Aorta (tissue), 5 donors: ENCODE results near the gene CNTLN. TPM values are rescaled to one million over a fixed set of nuclear protein-coding genes. Genes with fewer than 3 reads are reported as not detected.

Experiments used
- ATAC-seq: fragments of 200-7000 bp; cut with Tn5 transposase; one replicate; pipeline ENCODE4 v1.9.1; 2022; ENCODE audit warnings: moderate library complexity; ENCODE audit not compliant: low FRiP score
- DNase-seq, 2 donors: peaks; one replicate each; pipeline ENCODE4 v3.0.0-alpha.2; 2020
- H3K27ac ChIP-seq, 2 donors: one replicate each; pipeline ENCODE4 v1.5.1; 2013; ENCODE audit warnings: low read length in 2 of 2, mild to moderate bottlenecking in 2 of 2, moderate library complexity in 2 of 2, control low read depth in 1 of 2, inconsistent platforms in 1 of 2, low read depth in 1 of 2
- H3K27me3 ChIP-seq, 2 donors: one replicate each; pipeline ENCODE4 v1.6.1; 2013; ENCODE audit warnings: control low read depth in 1 of 2, low read length in 1 of 2, mild to moderate bottlenecking in 1 of 2, moderate library complexity in 1 of 2; ENCODE audit not compliant: insufficient read depth in 2 of 2, control insufficient read depth in 1 of 2
- H3K36me3 ChIP-seq, 2 donors: one replicate each; pipeline ENCODE4 v1.6.1; 2013; ENCODE audit warnings: control low read depth in 1 of 2, low read length in 1 of 2, mild to moderate bottlenecking in 1 of 2; ENCODE audit not compliant: insufficient read depth in 2 of 2, control insufficient read depth in 1 of 2
- H3K4me1 ChIP-seq, 2 donors: one replicate each; pipeline ENCODE4 v1.6.1; 2013; ENCODE audit warnings: low read length in 2 of 2, control low read depth in 1 of 2, mild to moderate bottlenecking in 1 of 2, moderate library complexity in 1 of 2; ENCODE audit not compliant: insufficient read depth in 2 of 2, control insufficient read depth in 1 of 2
- H3K4me3 ChIP-seq, 2 donors: one replicate each; pipeline ENCODE4 v1.5.1; 2013; ENCODE audit warnings: low read length in 2 of 2, control low read depth in 1 of 2, mild to moderate bottlenecking in 1 of 2
- H3K9me3 ChIP-seq: one replicate; pipeline ENCODE4 v1.6.1; 2013; ENCODE audit warnings: mild to moderate bottlenecking, low read length; ENCODE audit not compliant: control insufficient read depth
- WGBS, 2 donors: extraction: QIAGEN DNeasy Blood & Tissue Kit; methylation state at CpG; one replicate each; pipeline ENCODE4 v1.1.7; 2013; 5-methylcytosine and 5-hydroxymethylcytosine counted together
- intact Hi-C, 2 donors: fragments of 100-400 bp; cut with DNase I; formaldehyde crosslinking; loops; one replicate each; pipeline versions ENCODE4 v1.14.2 to v1.15.0; 2022
- polyA plus RNA-seq, 2 donors: library from polyadenylated mRNA; stranded (reverse); fragments of 200-250 nt; gene quantifications; one replicate each; pipeline ENCODE4 v1.2.3, GENCODE V29; 2013
- total RNA-seq, 2 donors: library from RNA; stranded (reverse); fragmentation: NEBNext Ultra II Directional; extraction: Animal tissue kit (Norgen Biotek cat#: 25700); gene quantifications; one replicate each; pipeline ENCODE4 v1.2.1, GENCODE V29; 2021
- donor health status: healthy with polysubstance abuse.
- donor health status: Bipolar disorder and iron deficiency.
- donor health status: DM: no; HTN: no; CAD: no.
- donor health status: DM: no; HTN: no; CAD: no.
- donor health status: DM: yes; HTN: yes; CAD: no.

The CNTLN gene
- total and polyA plus RNA-seq, 4 donors: 2.6 to 17.0 (median 8.6) TPM

- intact Hi-C loops: loop anchor here (10.0 kb wide), 1 partner anchor 682 kb away; no protein-coding TSS in a partner anchor
- ATAC-seq: no peak
- Histone ChIP-seq H3K9me3 (no peaks in the 10 kb centered on the region), H3K4me1 (no peaks in the 10 kb centered on the region), H3K4me3 (no peak overlapping the region), H3K27me3 (no peaks in the 10 kb centered on the region), H3K27ac (no peak overlapping the region), H3K36me3 (no peaks in the 10 kb centered on the region)
- no peak for DNase-seq
- 80 to 82% methylated on average over 6 of the region's 6 CpGs for WGBS, 2 donors
Measured at GRCh38 chr9:17532461-17532860, 397.6 kb downstream of the CNTLN start.

GRCh38 chr9:17535176-17535575 lies 400.3 kb downstream of the CNTLN start:
- WGBS, 2 donors: 86 to 88% methylated on average over 3 of the region's 3 CpGs
- intact Hi-C loops: loop anchor here (10.0 kb wide), 1 partner anchor 680 kb away; no protein-coding TSS in a partner anchor

GRCh38 chr9:17536027-17536426 lies 401.2 kb downstream of the CNTLN start:
- Histone ChIP-seq H3K4me1 (no peaks in the 10 kb centered on the region), H3K27ac (no peak overlapping the region), H3K27me3 (no peaks in the 10 kb centered on the region), H3K9me3 (no peaks in the 10 kb centered on the region), H3K4me3 (no peak overlapping the region), H3K36me3 (no peaks in the 10 kb centered on the region)
- intact Hi-C loops: loop anchor here (10.0 kb wide), 1 partner anchor 679 kb away; no protein-coding TSS in a partner anchor
- DNase-seq (no peak), ATAC-seq (no peak)
- 82 to 85% methylated on average over 7 of the region's 7 CpGs for WGBS, 2 donors

More at GRCh38 chr9:17535176-17535575, 400.3 kb downstream of the CNTLN start:
- DNase-seq: no peak
- Histone ChIP-seq H3K4me1 (no peaks in the 10 kb centered on the region), H3K9me3 (no peaks in the 10 kb centered on the region), H3K4me3 (no peak overlapping the region), H3K27me3 (no peaks in the 10 kb centered on the region), H3K27ac (no peak overlapping the region), H3K36me3 (no peaks in the 10 kb centered on the region)
- ATAC-seq: no peak

GRCh38 chr9:17551023-17551422 lies 416.2 kb downstream of the CNTLN start:
- Histone ChIP-seq H3K36me3 (no peaks in the 10 kb centered on the region), H3K27me3 (no peaks in the 10 kb centered on the region), H3K4me3 (no peak overlapping the region), H3K4me1 (no peaks in the 10 kb centered on the region), H3K9me3 (no peaks in the 10 kb centered on the region), H3K27ac (no peak overlapping the region)
- DNase-seq (no peak), ATAC-seq (no peak)
- WGBS, 2 donors: 73 to 74% methylated on average over 2 of the region's 2 CpGs
- intact Hi-C loops: no loop called here
